GM12878 (cell line): Measurements from ENCODE around the gene CD248. TPM values are rescaled to one million over a fixed set of nuclear protein-coding genes. Genes with fewer than 3 reads are reported as not detected.

Experiments used
- ATAC-seq: fragments of 200-7000 bp; cut with Tn5 transposase; 3 replicates; pipeline ENCODE4 v1.9.1; 2020; ENCODE audit warnings: mild to moderate bottlenecking, moderate library complexity
- BruUV-seq: library from RNA; stranded (reverse); fragments of 400-500 nt; replicated peaks from 2 replicates; lab custom pipeline; 2021; lab: Mats Ljungman, UMichigan
- CTCF ChIA-PET: fragments of 300-600 bp; sonication (Branson Sonifier 250); formaldehyde crosslinking; extraction: SDS; loops from one replicate; lab custom pipeline; 2021; ENCODE audit warnings: inconsistent platforms; lab: Yijun Ruan, JAX
- POLR2A ChIA-PET: fragments of 350-600 bp; formaldehyde crosslinking; extraction: SDS; loops from one replicate; lab custom pipeline; 2021; ENCODE audit warnings: inconsistent platforms; lab: Charles Lee
- RAD21 ChIA-PET: fragments of 300-600 bp; sonication (Branson Sonifier 250); formaldehyde crosslinking; loops from one replicate; lab custom pipeline; 2023; ENCODE audit warnings: antibody characterized with exemption; ENCODE audit not compliant: unreplicated experiment; lab: Charles Lee
- SMC1A ChIA-PET: fragments of 300-600 bp; sonication (Branson Sonifier 250); formaldehyde crosslinking; loops from one replicate; lab custom pipeline; 2023; ENCODE audit not compliant: unreplicated experiment, uncharacterized antibody; lab: Charles Lee
- DNase-seq: peaks from one replicate; pipeline ENCODE4 v3.0.0-alpha.2; 2011; ENCODE audit warnings: low read depth, low spot score
- FAIRE-seq: peaks from 3 replicates; lab custom pipeline; 2011; peaks lifted over from hg19 to GRCh38; lab: Jason Lieb, UNC
- H2AFZ ChIP-seq: 2 replicates; pipeline ENCODE4 v1.6.0; 2011; ENCODE audit warnings: low read depth, low read length, control low read depth; ENCODE audit not compliant: control insufficient read depth
- H3K27ac ChIP-seq: 2 replicates; pipeline ENCODE4 v1.5.1; 2011; ENCODE audit warnings: control low read depth; ENCODE audit not compliant: control insufficient read depth, insufficient read depth
- H3K27me3 ChIP-seq, 2 experiments: replicated peaks in 1 of 2; 2 replicates each; pipeline versions ENCODE4 v1.6.0 to v1.6.1; 2011; ENCODE audit warnings: low read length in 1 of 2; ENCODE audit not compliant: control insufficient read depth in 2 of 2, insufficient read depth in 2 of 2
- H3K36me3 ChIP-seq, 2 experiments: 2 replicates each; pipeline ENCODE4 v1.5.1; 2011; ENCODE audit warnings: low read length in 1 of 2; ENCODE audit not compliant: control insufficient read depth in 2 of 2, insufficient read depth in 2 of 2
- H3K4me1 ChIP-seq: 2 replicates; pipeline ENCODE4 v1.6.1; 2011; ENCODE audit warnings: mild to moderate bottlenecking, low read length, moderate library complexity, mixed read lengths; ENCODE audit not compliant: control insufficient read depth, insufficient read depth
- H3K4me2 ChIP-seq: 2 replicates; pipeline ENCODE4 v1.6.0; 2011; ENCODE audit warnings: control low read depth; ENCODE audit not compliant: control insufficient read depth, insufficient read depth
- H3K4me3 ChIP-seq: fragments of 200-600 bp; sonication (generic); 2 replicates; pipeline ENCODE4 v1.5.1; 2016
- H3K79me2 ChIP-seq: 2 replicates; pipeline ENCODE4 v1.6.0; 2011; ENCODE audit warnings: low read length; ENCODE audit not compliant: control insufficient read depth, insufficient read depth
- H3K9ac ChIP-seq: 2 replicates; pipeline ENCODE4 v1.8.0; 2011; ENCODE audit warnings: low read length, control low read depth, mixed read lengths; ENCODE audit not compliant: control insufficient read depth, insufficient read depth
- H3K9me3 ChIP-seq: replicated peaks from 3 replicates; pipeline ENCODE4 v1.5.1; 2011; ENCODE audit warnings: mild to moderate bottlenecking, low read length; ENCODE audit not compliant: control insufficient read depth, insufficient read depth
- H4K20me1 ChIP-seq: 2 replicates; pipeline ENCODE4 v1.6.0; 2011; ENCODE audit not compliant: control insufficient read depth, insufficient read depth
- HDAC2 ChIP-seq: fragments of 200-600 bp; sonication (generic); IDR thresholded peaks from 2 replicates; pipeline ENCODE4 v1.6.1; 2017
- IRF4 ChIP-seq: IDR thresholded peaks from 2 replicates; pipeline ENCODE4 v1.6.1; 2011; ENCODE audit warnings: low read depth, low read length
- PML ChIP-seq: IDR thresholded peaks from 2 replicates; pipeline ENCODE4 v1.6.1; 2012; ENCODE audit warnings: low read length, inconsistent platforms
- POLR2A ChIP-seq: IDR thresholded peaks from 2 replicates; pipeline ENCODE4 v1.6.1; 2011; ENCODE audit warnings: low read depth, mild to moderate bottlenecking, low read length
- RUNX3 ChIP-seq: IDR thresholded peaks from 2 replicates; pipeline ENCODE4 v1.6.1; 2012; ENCODE audit warnings: low read length, inconsistent platforms
- SUPT20H ChIP-seq: IDR thresholded peaks from 2 replicates; pipeline ENCODE4 v1.6.1; 2011; ENCODE audit warnings: low read depth, mild to moderate bottlenecking, low read length, moderate library complexity, borderline replicate concordance; ENCODE audit not compliant: control insufficient read depth
- TAF1 ChIP-seq: IDR thresholded peaks from 2 replicates; pipeline ENCODE4 v1.6.1; 2011; ENCODE audit warnings: mild to moderate bottlenecking, low read depth, low read length, borderline replicate concordance
- TARDBP ChIP-seq: IDR thresholded peaks from 2 replicates; pipeline ENCODE4 v1.6.1; 2016; ENCODE audit warnings: borderline replicate concordance
- WGBS: methylation state at CpG from one replicate; pipeline ENCODE4 v1.1.6; 2016; ENCODE audit warnings: low lambda C conversion rate; ENCODE audit not compliant: insufficient replicate concordance, insufficient coverage; ENCODE audit errors: missing lambda C conversion rate; 5-methylcytosine and 5-hydroxymethylcytosine counted together
- in situ Hi-C: fragments of 300-500 bp; cut with MboI; formaldehyde crosslinking; loops from 9 replicates; pipeline ENCODE4 v1.14.3; 2018; ENCODE audit warnings: mixed read lengths
- intact Hi-C: fragments of 100-400 bp; cut with micrococcal nuclease; formaldehyde crosslinking; loops from one replicate; pipeline ENCODE4 v1.14.2; 2022; ENCODE audit not compliant: unreplicated experiment
- polyA plus RNA-seq, 11 experiments: library from polyadenylated mRNA; depleted of rRNA in 4 of 11; unstranded in 6 of 11; stranded (reverse) in 5 of 11; fragments of >200 nt; fragmentation: Nextera tagmentation in 4 of 11; fragmentation: Illumina TruSeq in 1 of 11; extraction: Ambion mirVana in 4 of 11; extraction: Trizol in 1 of 11; gene quantifications; 1 replicate in 1 of 11; 2 replicates in 10 of 11; pipeline versions ENCODE4 v1.2.1 to v1.2.3, GENCODE V29; 2011 to 2016; ENCODE audit warnings: inconsistent platforms in 2 of 11, missing spikeins in 2 of 11, low read depth in 1 of 11
- total RNA-seq, 4 experiments: library from RNA; depleted of rRNA in 3 of 4; stranded (reverse); fragments of >200 nt in 3 of 4; fragmentation: Illumina TruSeq in 1 of 4; extraction: Trizol in 1 of 4; gene quantifications; 2 replicates each; pipeline versions ENCODE4 v1.2.1 to v1.2.3, GENCODE V29; 2013 to 2021
- TF ChIP-seq, protein P1 (sequence below): fragments of 450-650 bp; IDR thresholded peaks from 2 replicates; pipeline ENCODE4 v1.6.1; 2017; ENCODE audit warnings: mild to moderate bottlenecking
- TF ChIP-seq, protein P2 (sequence below): IDR thresholded peaks from 2 replicates; pipeline ENCODE4 v1.6.1; 2012; ENCODE audit warnings: low read depth, low read length, improper control_type of control experiment
- TF ChIP-seq, protein P3 (sequence below): fragments of 450-650 bp; IDR thresholded peaks from 2 replicates; pipeline ENCODE4 v1.6.1; 2017; ENCODE audit warnings: low read depth, mild to moderate bottlenecking, moderate library complexity

Gene CD248
- total and polyA plus RNA-seq, 10 of the 15 experiments (the other 5 are each of a cell fraction or from before 2014, with no cell fraction given) = 0.10 to 0.21 (median 0.20) TPM; not detected in 7

DNA sequence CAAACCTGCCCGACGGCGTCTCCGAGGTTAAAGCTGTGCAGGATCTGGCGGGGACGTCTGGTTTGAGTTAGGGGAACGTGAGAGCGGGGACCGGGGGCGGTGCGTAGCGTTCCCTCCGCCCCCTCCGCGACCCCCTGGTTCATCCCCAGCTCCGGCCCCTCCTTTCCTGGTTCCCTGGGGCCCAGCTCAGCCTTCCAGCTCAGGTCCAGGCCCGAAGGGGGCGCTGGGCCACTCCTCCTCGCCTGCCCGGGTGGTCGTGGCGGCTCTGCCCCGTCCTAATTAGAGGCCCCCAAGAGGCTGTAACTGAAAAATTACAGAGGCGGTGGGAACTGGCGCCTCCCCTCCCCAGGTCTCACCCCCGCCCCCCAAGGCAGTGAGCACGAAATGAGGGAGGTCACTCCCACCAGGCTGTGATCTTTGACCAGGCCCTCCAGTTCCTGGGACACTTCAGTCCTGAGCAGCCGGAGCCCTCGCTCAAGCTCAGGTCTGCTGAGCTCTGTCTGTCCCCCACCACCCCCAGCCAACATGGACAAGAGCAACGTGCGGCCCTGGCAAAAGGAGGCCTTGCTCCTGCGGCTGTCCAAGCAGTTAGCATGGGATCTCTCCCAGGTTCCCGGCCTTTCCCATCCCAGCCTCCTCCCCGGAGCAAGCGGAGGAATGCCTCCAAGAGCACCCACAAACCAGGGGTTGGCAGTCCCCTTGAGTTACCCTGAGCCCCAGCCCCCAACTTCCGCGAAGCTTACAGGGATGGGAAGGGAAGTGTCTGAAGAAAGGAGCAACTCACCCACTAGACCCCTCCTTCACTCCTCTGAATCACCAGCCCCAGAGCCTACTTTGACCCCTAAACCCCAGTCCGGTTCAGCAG is 3.3 kb downstream of the CD248 start (continued):
- TF ChIP-seq, protein P1, sequence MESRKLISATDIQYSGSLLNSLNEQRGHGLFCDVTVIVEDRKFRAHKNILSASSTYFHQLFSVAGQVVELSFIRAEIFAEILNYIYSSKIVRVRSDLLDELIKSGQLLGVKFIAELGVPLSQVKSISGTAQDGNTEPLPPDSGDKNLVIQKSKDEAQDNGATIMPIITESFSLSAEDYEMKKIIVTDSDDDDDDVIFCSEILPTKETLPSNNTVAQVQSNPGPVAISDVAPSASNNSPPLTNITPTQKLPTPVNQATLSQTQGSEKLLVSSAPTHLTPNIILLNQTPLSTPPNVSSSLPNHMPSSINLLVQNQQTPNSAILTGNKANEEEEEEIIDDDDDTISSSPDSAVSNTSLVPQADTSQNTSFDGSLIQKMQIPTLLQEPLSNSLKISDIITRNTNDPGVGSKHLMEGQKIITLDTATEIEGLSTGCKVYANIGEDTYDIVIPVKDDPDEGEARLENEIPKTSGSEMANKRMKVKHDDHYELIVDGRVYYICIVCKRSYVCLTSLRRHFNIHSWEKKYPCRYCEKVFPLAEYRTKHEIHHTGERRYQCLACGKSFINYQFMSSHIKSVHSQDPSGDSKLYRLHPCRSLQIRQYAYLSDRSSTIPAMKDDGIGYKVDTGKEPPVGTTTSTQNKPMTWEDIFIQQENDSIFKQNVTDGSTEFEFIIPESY = no peak
- TF ChIP-seq IRF4 = no peak

GRCh38 chr11:66312549-66313320 is 4.1 kb downstream of the CD248 start:
- SMC1A ChIA-PET = interaction anchor here (0.5 to 2.8 kb wide), 22 partner anchors 9 to 411 kb away, joined by 3 to 33 read pairs (median 4); partner anchors contain the start of genes B4GAT1, BRMS1, MRPL11 and NPAS4
- Histone ChIP-seq H3K4me1 (peaks cover 7% of the 10 kb centered on the region), H4K20me1 (no peaks in the 10 kb centered on the region), H3K9ac (no peak overlapping the region), H3K36me3 (no peaks in the 10 kb centered on the region), H3K27me3 (no peaks in the 10 kb centered on the region; a peak in 1 of 4 replicates), H3K4me2 (peak overlapping the region; percentile 93), H3K27ac (peak overlapping the region; percentile 47; the same call in 1 of the 2 replicates), H3K4me3 (peak overlapping the region; percentile 66), H3K9me3 (no peaks in the 10 kb centered on the region), H3K79me2 (no peaks in the 10 kb centered on the region), H2AFZ (peak overlapping the region; percentile 99)
- ATAC-seq = peak; percentile 87
- DNase-seq = no peak
- POLR2A ChIA-PET = interaction anchor here (0.5 to 2.9 kb wide), 18 partner anchors 16 to 1041 kb away, joined by 3 to 19 read pairs (median 4); partner anchors contain the start of genes BRMS1, CCDC87, MRPL11 and POLD4
- TF ChIP-seq, protein P2, sequence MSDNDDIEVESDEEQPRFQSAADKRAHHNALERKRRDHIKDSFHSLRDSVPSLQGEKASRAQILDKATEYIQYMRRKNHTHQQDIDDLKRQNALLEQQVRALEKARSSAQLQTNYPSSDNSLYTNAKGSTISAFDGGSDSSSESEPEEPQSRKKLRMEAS = peak; percentile 22; the same call in 1 of the 2 replicates
- TF ChIP-seq RUNX3 = peak; percentile 34; the same call in 1 of the 2 replicates
- no peak for TF ChIP-seq SUPT20H
- no peak for TF ChIP-seq HDAC2
- TF ChIP-seq TAF1 = peak; percentile 1; the same call in 1 of the 2 replicates
- TF ChIP-seq PML = no peak
- TF ChIP-seq POLR2A = peak; percentile 26
- TF ChIP-seq, protein P3, sequence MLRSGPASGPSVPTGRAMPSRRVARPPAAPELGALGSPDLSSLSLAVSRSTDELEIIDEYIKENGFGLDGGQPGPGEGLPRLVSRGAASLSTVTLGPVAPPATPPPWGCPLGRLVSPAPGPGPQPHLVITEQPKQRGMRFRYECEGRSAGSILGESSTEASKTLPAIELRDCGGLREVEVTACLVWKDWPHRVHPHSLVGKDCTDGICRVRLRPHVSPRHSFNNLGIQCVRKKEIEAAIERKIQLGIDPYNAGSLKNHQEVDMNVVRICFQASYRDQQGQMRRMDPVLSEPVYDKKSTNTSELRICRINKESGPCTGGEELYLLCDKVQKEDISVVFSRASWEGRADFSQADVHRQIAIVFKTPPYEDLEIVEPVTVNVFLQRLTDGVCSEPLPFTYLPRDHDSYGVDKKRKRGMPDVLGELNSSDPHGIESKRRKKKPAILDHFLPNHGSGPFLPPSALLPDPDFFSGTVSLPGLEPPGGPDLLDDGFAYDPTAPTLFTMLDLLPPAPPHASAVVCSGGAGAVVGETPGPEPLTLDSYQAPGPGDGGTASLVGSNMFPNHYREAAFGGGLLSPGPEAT = no peak
- TF ChIP-seq TARDBP = 0 out of 2 replicates have a peak, but pooled peaks have one; percentile 20
- intact Hi-C loops (loop anchor here (1.0 to 2.0 kb wide), 2 partner anchors 16 to 32 kb away; partner anchors contain the start of gene BRMS1), in situ Hi-C loops (no loop called here)
- BruUV-seq = no TSS peak
- WGBS = 11% methylated on average over 48 of the region's 52 CpGs
- RAD21 ChIA-PET = interaction anchor here (0.5 to 3.0 kb wide), 31 partner anchors 9 to 1089 kb away, joined by 3 to 49 read pairs (median 5); partner anchors contain the start of genes B4GAT1, DPP3, MRPL11 and PELI3
- peak; percentile 89 for FAIRE-seq
- CTCF ChIA-PET = interaction anchor here (0.6 to 6.3 kb wide), 27 partner anchors 9 to 1170 kb away, joined by 3 to 166 read pairs (median 7); partner anchors contain the start of genes AIP, B4GAT1, BRMS1 and MRPL11
